Activated CD4-positive, alpha-beta T cell treated with anti-CD3 and anti-CD28 coated beads for 36 hours (primary cell): ENCODE data around the gene NPM3. TPM values are rescaled to one million over a fixed set of nuclear protein-coding genes. Genes with fewer than 3 reads are reported as not detected.
"Not testable (repeated sequence)": the region's sequence is repeated elsewhere in the genome, so short reads cannot be mapped to it uniquely, and the experiment has no call there.

ENCODE experiments used
- ATAC-seq: fragments of 200-7000 bp; cut with Tn5 transposase; one replicate; pipeline ENCODE4 v1.10.0; 2021; ENCODE audit warnings: mild to moderate bottlenecking, moderate library complexity
- CTCF ChIA-PET: fragments of 350-600 bp; sonication (Branson Sonifier 250); formaldehyde crosslinking; loops from one replicate; lab custom pipeline; 2021; ENCODE audit warnings: antibody characterized with exemption; lab: Charles Lee
- POLR2A ChIA-PET: fragments of 350-600 bp; sonication (Branson Sonifier 250); formaldehyde crosslinking; loops from one replicate; lab custom pipeline; 2021; ENCODE audit warnings: antibody characterized with exemption, inconsistent platforms; lab: Charles Lee
- DNase-seq: peaks from one replicate; pipeline ENCODE4 v3.0.0-alpha.2; 2020
- H3K27ac Mint-ChIP-seq: one replicate; pipeline ENCODE4 v1.8.0; 2021; ENCODE audit warnings: mixed read lengths
- H3K27me3 Mint-ChIP-seq: one replicate; pipeline ENCODE4 v1.8.0; 2021; ENCODE audit warnings: mixed read lengths
- H3K36me3 Mint-ChIP-seq: one replicate; pipeline ENCODE4 v1.8.0; 2021; ENCODE audit warnings: low read depth, mixed read lengths
- H3K4me1 Mint-ChIP-seq: one replicate; pipeline ENCODE4 v1.8.0; 2021; ENCODE audit warnings: mixed read lengths
- H3K4me3 Mint-ChIP-seq: one replicate; pipeline ENCODE4 v1.8.0; 2021; ENCODE audit warnings: mild to moderate bottlenecking, moderate library complexity, mixed read lengths
- H3K9me3 Mint-ChIP-seq: one replicate; pipeline ENCODE4 v1.8.0; 2021; ENCODE audit warnings: low read depth, mixed read lengths
- intact Hi-C, 2 experiments: fragments of 100-400 bp; cut with DNase I in 1 of 2; cut with micrococcal nuclease in 1 of 2; formaldehyde crosslinking; loops; one replicate each; pipeline versions ENCODE4 v1.14.2 to v1.15.1; 2022 to 2024; cut with DNase I, micrococcal nuclease
- total RNA-seq, 2 experiments: library from RNA; stranded (reverse); gene quantifications; one replicate each; pipeline ENCODE4 v1.2.3, GENCODE V29; 2021

The NPM3 gene
- total RNA-seq, 2 experiments from 2014 or later: 207 to 214 TPM

DNA sequence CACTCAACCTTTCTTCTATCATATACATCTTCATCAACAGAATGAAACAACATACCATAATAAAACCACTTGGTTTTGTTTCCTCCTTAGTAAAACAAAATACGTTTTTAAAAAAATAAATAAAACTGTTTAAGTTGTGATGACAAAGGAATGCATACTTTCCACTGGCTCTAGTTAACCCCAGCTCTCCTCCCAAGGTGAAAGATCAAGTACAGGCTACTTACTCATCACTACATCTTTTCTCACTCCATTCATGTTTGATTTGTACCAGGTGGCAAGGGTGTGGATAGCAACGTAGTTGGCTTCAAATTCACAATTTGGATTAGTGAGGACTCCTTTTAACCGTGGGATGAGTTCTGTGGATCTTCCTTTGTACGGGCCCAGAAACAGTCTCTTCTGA lies 20.3 kb upstream of the NPM3 start:
- Mint-ChIP-seq H3K27ac (no peak overlapping the region), H3K36me3 (peaks cover 54% of the 10 kb centered on the region), H3K27me3 (no peaks in the 10 kb centered on the region), H3K4me3 (no peak overlapping the region), H3K4me1 (peaks cover 25% of the 10 kb centered on the region), H3K9me3 (no peaks in the 10 kb centered on the region)
- ChIA-PET CTCF (interaction anchor here (1.6 kb wide), 1 partner anchor 201 kb away, joined by 4 read pairs; no protein-coding TSS in a partner anchor), POLR2A (no interaction called here)
- DNase-seq (no peak), ATAC-seq (no peak)
- intact Hi-C loops: no loop called here

DNA sequence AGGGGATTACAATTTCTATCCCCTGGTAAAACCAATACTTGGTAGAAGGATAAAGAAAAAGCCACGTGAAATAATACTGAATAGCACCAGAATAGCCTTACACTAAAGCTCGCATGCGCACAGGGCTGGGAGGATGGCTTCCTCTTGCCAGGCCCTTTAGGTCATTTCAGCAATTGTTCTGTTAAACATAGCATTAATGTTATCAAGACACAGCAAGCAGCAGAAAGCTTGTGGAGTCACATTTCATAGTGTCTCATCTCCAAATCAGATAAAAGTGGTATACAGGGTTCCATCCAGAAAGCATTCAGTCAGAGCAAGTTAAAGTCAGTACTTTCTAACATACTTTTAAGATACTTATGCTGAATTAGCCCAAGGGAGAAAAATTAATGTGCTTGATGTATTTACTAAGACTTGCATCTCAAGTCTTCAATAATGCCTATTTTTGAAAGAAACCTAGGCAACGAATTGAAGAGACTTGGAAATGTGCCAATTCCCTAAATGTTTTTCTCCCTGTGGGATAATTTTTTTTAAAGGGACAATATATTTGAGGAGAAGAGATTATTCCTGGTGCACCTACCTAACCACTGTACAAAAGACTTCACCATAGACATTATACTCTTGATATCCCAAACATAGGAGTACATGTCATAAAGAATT lies 14.3 kb upstream of the NPM3 start:
- Mint-ChIP-seq H3K9me3 (no peaks in the 10 kb centered on the region), H3K27ac (peak overlapping the region; percentile 13), H3K27me3 (no peaks in the 10 kb centered on the region), H3K36me3 (peaks cover 67% of the 10 kb centered on the region), H3K4me3 (no peak overlapping the region), H3K4me1 (peaks cover 12% of the 10 kb centered on the region)
- ChIA-PET CTCF (interaction anchor here (0.6 to 4.7 kb wide), 6 partner anchors 11 to 515 kb away, joined by 3 to 35 read pairs (median 4); partner anchors contain the start of gene NPM3), POLR2A (interaction anchor here (0.6 to 0.7 kb wide), 2 partner anchors 15 to 515 kb away, joined by 3 read pairs; no protein-coding TSS in a partner anchor)
- DNase-seq: no peak
- intact Hi-C loops: no loop called here
- ATAC-seq: no peak

DNA sequence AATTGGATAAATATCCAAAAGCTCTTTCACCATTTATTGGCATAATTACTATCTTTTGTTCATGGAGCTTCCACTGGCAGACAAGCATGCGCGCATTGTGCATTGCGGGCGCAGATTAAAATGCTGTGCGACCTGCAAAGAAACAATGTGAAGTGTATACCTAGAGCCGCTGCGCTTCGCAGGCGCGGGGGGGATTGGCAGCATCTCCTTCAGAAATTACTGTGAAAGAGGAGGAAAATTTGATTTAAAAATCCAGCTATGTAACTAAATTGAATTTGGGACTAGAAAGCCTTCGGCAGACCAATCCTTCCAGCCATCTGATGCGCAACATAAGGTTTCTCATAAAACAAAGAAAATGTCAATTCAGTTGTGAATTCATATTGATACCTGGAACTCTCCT lies 10.3 kb upstream of the NPM3 start:
- intact Hi-C loops: no loop called here
- no peak for DNase-seq
- no peak overlapping the region for H3K27ac Mint-ChIP-seq
- H3K27me3 Mint-ChIP-seq: no peaks in the 10 kb centered on the region
- H3K9me3 Mint-ChIP-seq: no peaks in the 10 kb centered on the region
- H3K4me1 Mint-ChIP-seq: peaks cover 2% of the 10 kb centered on the region
- CTCF ChIA-PET: interaction anchor here (3.5 to 4.7 kb wide), 2 partner anchors 9 to 12 kb away, joined by 18 to 35 read pairs; partner anchors contain the start of gene NPM3
- peaks cover 59% of the 10 kb centered on the region for H3K36me3 Mint-ChIP-seq
- POLR2A ChIA-PET: no interaction called here
- no peak overlapping the region for H3K4me3 Mint-ChIP-seq
- no peak for ATAC-seq

DNA sequence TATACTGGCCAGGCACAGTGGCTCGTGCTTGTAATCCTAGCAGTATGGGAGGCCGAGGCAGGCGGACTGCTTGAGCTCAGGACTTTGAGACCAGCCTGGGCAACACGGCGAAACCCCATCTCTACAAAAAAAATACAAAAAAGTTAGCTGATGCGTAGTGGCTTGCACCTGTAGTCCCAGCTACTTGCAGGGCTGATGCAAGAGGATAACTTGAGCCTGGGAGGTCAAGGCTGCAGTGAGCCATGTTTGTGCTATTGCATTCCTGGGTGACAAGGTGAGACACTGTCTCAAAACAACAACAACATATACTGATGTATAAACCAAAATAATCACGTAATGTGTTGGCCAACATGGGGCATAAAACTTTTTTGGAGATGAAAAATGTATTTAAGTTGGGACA lies 6.4 kb upstream of the NPM3 start:
- H3K9me3 Mint-ChIP-seq: no peaks in the 10 kb centered on the region
- no peaks in the 10 kb centered on the region for H3K27me3 Mint-ChIP-seq
- no peak for ATAC-seq
- ChIA-PET CTCF (interaction anchor here (1.7 kb wide), 1 partner anchor 9 kb away, joined by 3 read pairs; no protein-coding TSS in a partner anchor), POLR2A (no interaction called here)
- H3K4me3 Mint-ChIP-seq: no peak overlapping the region
- intact Hi-C loops: loop anchor here in 1 of 2 experiments (10.0 kb wide), 1 partner anchor 1255 kb away; the partner anchor contains the start of gene HIF1AN
- peaks cover 8% of the 10 kb centered on the region for H3K4me1 Mint-ChIP-seq
- peaks cover 58% of the 10 kb centered on the region for H3K36me3 Mint-ChIP-seq
- no peak overlapping the region for H3K27ac Mint-ChIP-seq
- no peak for DNase-seq

DNA sequence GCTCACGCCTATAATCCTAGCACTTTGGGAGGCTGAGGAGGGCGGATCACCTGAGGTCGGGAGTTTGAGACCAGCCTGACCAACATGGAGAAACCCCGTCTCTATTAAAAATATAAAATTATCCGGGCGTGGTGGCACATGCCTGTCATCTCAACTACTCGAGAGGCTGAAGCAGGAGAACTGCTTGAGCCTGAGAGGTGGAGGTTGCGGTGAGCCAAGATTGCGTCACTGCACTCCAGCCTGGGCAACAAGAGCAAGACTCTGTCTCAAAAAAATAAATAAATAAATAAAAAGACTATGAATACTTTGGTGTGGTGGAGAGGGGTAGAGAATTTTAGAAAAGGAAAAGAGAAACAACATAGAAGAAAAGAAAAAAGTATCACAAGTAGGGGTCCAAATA lies 6.0 kb upstream of the NPM3 start:
- H3K27ac Mint-ChIP-seq, H3K27me3 Mint-ChIP-seq, ATAC-seq, DNase-seq, POLR2A ChIA-PET, H3K4me3 Mint-ChIP-seq, H3K9me3 Mint-ChIP-seq: not testable (repeated sequence)
- CTCF ChIA-PET: interaction anchor here (1.7 kb wide), 1 partner anchor 8 kb away, joined by 3 read pairs; no protein-coding TSS in a partner anchor
- intact Hi-C loops: loop anchor here in 1 of 2 experiments (10.0 kb wide), 1 partner anchor 1254 kb away; the partner anchor contains the start of gene HIF1AN
- H3K36me3 Mint-ChIP-seq: peaks cover 56% of the 10 kb centered on the region
- peaks cover 13% of the 10 kb centered on the region for H3K4me1 Mint-ChIP-seq

DNA sequence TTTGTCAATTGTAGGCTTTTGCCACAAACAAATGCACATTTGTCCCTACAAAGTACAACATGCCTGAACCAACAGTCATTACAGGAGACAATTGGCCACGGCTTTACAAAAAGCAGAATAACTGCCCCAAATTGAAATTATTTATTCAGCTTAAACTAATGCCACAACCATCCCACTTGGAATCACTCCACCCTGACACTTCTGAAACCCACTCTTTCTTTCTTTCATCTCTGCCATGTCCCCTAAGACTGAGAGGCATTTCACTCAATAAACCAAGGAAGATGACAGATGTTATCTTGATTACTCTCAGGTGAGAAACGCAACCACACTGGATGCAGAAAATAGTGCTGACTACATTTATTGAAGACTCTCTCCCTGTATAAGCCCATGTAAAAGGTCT lies 2.6 kb upstream of the NPM3 start:
- H3K36me3 Mint-ChIP-seq: peaks cover 51% of the 10 kb centered on the region
- no peak for ATAC-seq
- CTCF ChIA-PET: interaction anchor here (0.7 to 3.9 kb wide), 4 partner anchors 9 to 183 kb away, joined by 3 to 21 read pairs (median 16); partner anchors contain the start of gene OGA
- intact Hi-C loops: loop anchor here in 1 of 2 experiments (10.0 kb wide), 1 partner anchor 1251 kb away; the partner anchor contains the start of gene HIF1AN
- POLR2A ChIA-PET: interaction anchor here (0.7 to 1.3 kb wide), 2 partner anchors 30 to 32 kb away, joined by 3 to 12 read pairs; partner anchors contain the start of gene OGA
- no peak for DNase-seq
- H3K4me3 Mint-ChIP-seq: no peak overlapping the region
- H3K4me1 Mint-ChIP-seq: peaks cover 34% of the 10 kb centered on the region
- no peaks in the 10 kb centered on the region for H3K9me3 Mint-ChIP-seq
- H3K27ac Mint-ChIP-seq: no peak overlapping the region
- H3K27me3 Mint-ChIP-seq: no peaks in the 10 kb centered on the region

DNA sequence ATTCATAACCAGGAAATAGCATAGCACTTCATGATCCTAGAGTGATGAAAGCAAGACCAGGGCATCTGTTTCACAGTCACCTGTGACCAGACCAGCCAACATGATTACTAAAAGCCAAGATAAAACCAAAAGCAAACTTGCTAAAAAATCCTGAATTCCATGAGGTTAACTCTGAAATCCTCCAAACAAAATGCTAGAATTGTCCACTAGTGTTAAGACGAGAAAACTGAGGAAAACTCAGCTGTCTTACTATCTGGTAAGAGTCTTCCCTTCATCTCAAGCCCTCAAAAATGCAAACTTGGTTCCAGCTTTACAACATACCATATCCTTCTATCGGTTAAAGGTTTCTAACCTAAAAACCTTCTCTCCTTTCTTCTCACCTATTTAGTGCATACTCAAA lies 1.3 kb upstream of the NPM3 start:
- Mint-ChIP-seq H3K27me3 (no peaks in the 10 kb centered on the region), H3K36me3 (peaks cover 51% of the 10 kb centered on the region), H3K27ac (peak overlapping the region; percentile 97), H3K4me1 (peaks cover 43% of the 10 kb centered on the region), H3K9me3 (no peaks in the 10 kb centered on the region), H3K4me3 (peak overlapping the region; percentile 94)
- DNase-seq: no peak
- no peak for ATAC-seq
- intact Hi-C loops: loop anchor here (5.0 to 10.0 kb wide), 4 partner anchors 48 to 1250 kb away; partner anchors contain the start of genes DPCD (in 1 of the 2), HIF1AN (in 1 of the 2) and POLL (in 1 of the 2)
- ChIA-PET CTCF (interaction anchor here (0.9 to 5.0 kb wide), 10 partner anchors 10 to 570 kb away, joined by 3 to 28 read pairs (median 11); partner anchors contain the start of gene OGA), POLR2A (interaction anchor here (1.0 kb wide), 1 partner anchor 930 kb away, joined by 4 read pairs; the partner anchor contains the start of genes ARL3 and SFXN2)

DNA sequence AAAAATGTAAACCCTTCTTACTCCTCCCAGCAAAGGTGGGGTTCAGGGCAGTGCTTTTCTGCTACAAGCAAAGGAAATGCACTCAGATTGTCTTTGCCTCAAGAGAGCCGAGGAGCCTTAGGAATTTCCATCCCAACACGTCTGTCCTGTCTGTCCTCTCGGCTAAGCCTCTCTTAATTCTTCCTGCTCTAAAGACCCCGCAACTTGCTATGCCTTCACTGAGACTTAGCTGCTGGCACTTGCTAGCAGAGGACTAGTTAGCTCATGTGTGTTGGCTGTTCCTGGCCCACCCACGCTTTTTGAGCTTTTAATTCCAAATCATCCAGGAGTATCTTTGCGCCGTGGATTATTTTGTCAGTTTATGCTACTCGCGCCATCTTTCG lies 481 bp upstream of the NPM3 start:
- peak overlapping the region; percentile 97 for H3K27ac Mint-ChIP-seq

DNA sequence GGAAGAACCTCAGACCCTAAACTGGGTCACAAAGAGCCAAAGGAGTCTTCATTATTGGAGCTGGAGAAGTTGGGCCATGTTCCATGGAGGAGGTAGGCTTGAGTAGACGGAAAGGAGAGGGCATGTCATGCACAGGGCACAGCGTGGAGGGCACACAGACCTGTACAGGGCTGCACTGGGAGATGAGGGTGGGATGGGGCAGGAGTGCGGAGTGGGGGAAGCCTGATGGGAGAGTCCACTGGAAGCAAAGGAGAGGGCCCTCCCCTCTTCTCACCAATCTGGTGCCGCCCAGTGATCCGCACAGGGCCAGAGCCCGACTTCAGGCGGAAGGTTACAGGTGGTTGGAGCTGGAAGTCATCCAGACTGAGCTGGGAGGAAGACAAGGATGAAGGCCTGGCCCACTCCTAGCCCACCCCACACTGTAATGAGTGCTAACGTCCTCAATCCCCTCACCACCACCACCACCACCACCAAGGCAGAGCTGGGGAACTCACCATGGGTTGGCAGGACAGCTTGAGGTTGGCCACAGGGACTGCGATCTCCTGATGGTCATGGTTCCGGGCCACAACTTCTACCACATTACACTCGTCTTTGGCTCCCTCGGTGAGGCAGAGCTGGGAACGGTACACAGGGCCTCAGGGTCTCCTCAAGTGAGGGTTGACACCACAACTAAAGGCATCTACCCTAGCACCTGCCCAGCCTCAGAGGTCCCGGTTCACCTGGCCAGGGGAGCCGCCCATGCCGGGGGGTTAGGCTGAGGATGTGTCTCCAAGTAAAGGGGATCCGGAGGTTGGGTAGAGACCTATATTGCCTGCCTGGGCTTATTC lies 1.0 kb downstream of the NPM3 start:
- CTCF ChIA-PET: interaction anchor here (0.6 to 5.0 kb wide), 20 partner anchors 10 to 228 kb away, joined by 3 to 43 read pairs (median 8); no protein-coding TSS in a partner anchor
- Mint-ChIP-seq H3K4me1 (peaks cover 55% of the 10 kb centered on the region), H3K27ac (peak overlapping the region; percentile 97), H3K4me3 (peak overlapping the region; percentile 94), H3K9me3 (no peaks in the 10 kb centered on the region), H3K36me3 (peaks cover 56% of the 10 kb centered on the region), H3K27me3 (peaks cover 15% of the 10 kb centered on the region)
- DNase-seq (no peak), ATAC-seq (no peak)
- POLR2A ChIA-PET: no interaction called here
- intact Hi-C loops: loop anchor here (1.0 to 10.0 kb wide), 10 partner anchors 50 to 1247 kb away; partner anchors contain the start of genes DPCD (in 1 of the 2), FBXW4 (in 1 of the 2), HIF1AN (in 1 of the 2) and KAZALD1 (in 1 of the 2)

More for the DNA sequence above, 481 bp upstream of the NPM3 start:
- Mint-ChIP-seq H3K4me1 (peaks cover 51% of the 10 kb centered on the region), H3K36me3 (peaks cover 52% of the 10 kb centered on the region), H3K9me3 (no peaks in the 10 kb centered on the region), H3K4me3 (peak overlapping the region; percentile 94), H3K27me3 (peaks cover 4% of the 10 kb centered on the region)
- POLR2A ChIA-PET: interaction anchor here (0.6 to 1.3 kb wide), 4 partner anchors 11 to 602 kb away, joined by 3 to 4 read pairs (median 4); partner anchors contain the start of gene OGA
- ATAC-seq (no peak), DNase-seq (no peak)
- intact Hi-C loops: loop anchor here (1.0 to 10.0 kb wide), 12 partner anchors 35 to 1249 kb away; partner anchors contain the start of genes DPCD (in 2 of the 2), OGA (in 2 of the 2), POLL (in 2 of the 2) and HIF1AN (in 1 of the 2)
- CTCF ChIA-PET: interaction anchor here (0.6 to 5.0 kb wide), 18 partner anchors 11 to 569 kb away, joined by 3 to 28 read pairs (median 5); partner anchors contain the start of gene OGA

DNA sequence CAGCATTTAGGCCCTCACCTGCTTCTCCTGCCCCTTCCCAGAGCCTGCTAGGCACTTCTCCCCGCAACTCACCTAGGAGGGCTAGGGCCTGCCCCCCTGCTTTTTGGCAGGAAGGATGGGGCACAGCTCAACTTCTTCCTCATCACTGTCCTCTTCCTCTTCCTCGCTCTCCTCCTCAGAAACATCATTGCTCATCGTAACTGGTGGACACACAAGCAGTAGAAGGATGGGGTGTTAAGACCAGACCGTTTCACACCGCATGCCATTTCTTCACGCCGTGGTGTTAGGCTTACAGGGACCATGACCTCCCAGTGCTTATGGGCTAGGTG lies 1.6 kb downstream of the NPM3 start:
- peaks cover 19% of the 10 kb centered on the region for H3K27me3 Mint-ChIP-seq
- H3K36me3 Mint-ChIP-seq: peaks cover 53% of the 10 kb centered on the region
- H3K27ac Mint-ChIP-seq: peak overlapping the region; percentile 15
- ChIA-PET CTCF (interaction anchor here (0.6 to 5.0 kb wide), 39 partner anchors 8 to 567 kb away, joined by 3 to 43 read pairs (median 4); partner anchors contain the start of gene OGA), POLR2A (interaction anchor here (1.3 kb wide), 2 partner anchors 164 to 179 kb away, joined by 3 to 6 read pairs; no protein-coding TSS in a partner anchor)
- H3K4me3 Mint-ChIP-seq: peak overlapping the region; percentile 94
- ATAC-seq (no peak), DNase-seq (no peak)
- H3K4me1 Mint-ChIP-seq: peaks cover 57% of the 10 kb centered on the region
- intact Hi-C loops: loop anchor here (1.0 to 10.0 kb wide), 8 partner anchors 51 to 1247 kb away; partner anchors contain the start of genes DPCD (in 1 of the 2), FBXW4 (in 1 of the 2), HIF1AN (in 1 of the 2) and POLL (in 1 of the 2)
- H3K9me3 Mint-ChIP-seq: no peaks in the 10 kb centered on the region
